Activated CD8-positive, alpha-beta T cell treated with anti-CD3 and anti-CD28 coated beads for 36 hours (primary cell): ENCODE data around the gene WIF1. TPM values are rescaled to one million over a fixed set of nuclear protein-coding genes. Genes with fewer than 3 reads are reported as not detected.

ENCODE experiments used
- ATAC-seq: fragments of 200-7000 bp; cut with Tn5 transposase; one replicate; pipeline ENCODE4 v1.10.0; 2021; ENCODE audit warnings: mild to moderate bottlenecking, moderate library complexity
- CTCF ChIA-PET: fragments of 350-600 bp; sonication (Branson Sonifier 250); formaldehyde crosslinking; loops from one replicate; lab custom pipeline; 2021; ENCODE audit warnings: antibody characterized with exemption; lab: Charles Lee
- POLR2A ChIA-PET: fragments of 350-600 bp; sonication (Branson Sonifier 250); formaldehyde crosslinking; loops from one replicate; lab custom pipeline; 2021; ENCODE audit warnings: antibody characterized with exemption; lab: Charles Lee
- DNase-seq: peaks from one replicate; pipeline ENCODE4 v3.0.0-alpha.2; 2020
- H3K27ac Mint-ChIP-seq: one replicate; pipeline ENCODE4 v1.8.0; 2021; ENCODE audit warnings: mild to moderate bottlenecking, mixed read lengths
- H3K27me3 Mint-ChIP-seq: one replicate; pipeline ENCODE4 v1.8.0; 2021; ENCODE audit warnings: mixed read lengths
- H3K36me3 Mint-ChIP-seq: one replicate; pipeline ENCODE4 v1.8.0; 2021; ENCODE audit warnings: low read depth, mixed read lengths
- H3K4me1 Mint-ChIP-seq: one replicate; pipeline ENCODE4 v1.8.0; 2021; ENCODE audit warnings: low read depth, mixed read lengths
- H3K4me3 Mint-ChIP-seq: one replicate; pipeline ENCODE4 v1.8.0; 2021; ENCODE audit warnings: mild to moderate bottlenecking, moderate library complexity, mixed read lengths
- H3K9me3 Mint-ChIP-seq: one replicate; pipeline ENCODE4 v1.8.0; 2021; ENCODE audit warnings: mixed read lengths
- CTCF ChIP-seq: fragments of 200-600 bp; IDR thresholded peaks from one replicate; pipeline ENCODE4 v1.8.0; 2022; ENCODE audit warnings: antibody characterized with exemption, mild to moderate bottlenecking
- intact Hi-C: fragments of 100-400 bp; cut with micrococcal nuclease; formaldehyde crosslinking; loops from one replicate; pipeline ENCODE4 v1.10.0; 2022
- total RNA-seq, 2 experiments: library from RNA; stranded (reverse); gene quantifications; one replicate each; pipeline ENCODE4 v1.2.3, GENCODE V29; 2021

Gene WIF1
- total RNA-seq, 2 experiments from 2014 or later = not detected

- ATAC-seq (no peak), DNase-seq (no peak)
- ChIA-PET POLR2A (no interaction called here), CTCF (no interaction called here)
- peaks cover 5% of the 10 kb centered on the region for H3K9me3 Mint-ChIP-seq
- no peaks in the 10 kb centered on the region for H3K4me1 Mint-ChIP-seq
- intact Hi-C loops = no loop called here
- H3K4me3 Mint-ChIP-seq = no peak overlapping the region
- TF ChIP-seq CTCF = no peak
- peaks cover 2% of the 10 kb centered on the region for H3K27me3 Mint-ChIP-seq
- no peaks in the 10 kb centered on the region for H3K36me3 Mint-ChIP-seq
- H3K27ac Mint-ChIP-seq = no peak overlapping the region
Observed at GRCh38 chr12:65023485-65023884, 97.6 kb downstream of the WIF1 start.

GRCh38 chr12:65022960-65023359 lies 98.1 kb downstream of the WIF1 start:
- CTCF ChIA-PET = no interaction called here

GRCh38 chr12:65022421-65022820 lies 98.7 kb downstream of the WIF1 start:
- Mint-ChIP-seq H3K27ac (no peak overlapping the region), H3K4me3 (no peak overlapping the region), H3K9me3 (peaks cover 5% of the 10 kb centered on the region), H3K27me3 (peaks cover 2% of the 10 kb centered on the region), H3K36me3 (no peaks in the 10 kb centered on the region), H3K4me1 (no peaks in the 10 kb centered on the region)
- TF ChIP-seq CTCF = no peak
- POLR2A ChIA-PET = no interaction called here
- intact Hi-C loops = no loop called here
- DNase-seq (no peak), ATAC-seq (no peak)
- CTCF ChIA-PET = no interaction called here

More at GRCh38 chr12:65022960-65023359, 98.1 kb downstream of the WIF1 start:
- intact Hi-C loops = no loop called here
- no peak overlapping the region for H3K4me3 Mint-ChIP-seq
- no peak overlapping the region for H3K27ac Mint-ChIP-seq
- no peak for TF ChIP-seq CTCF
- POLR2A ChIA-PET = no interaction called here
- H3K9me3 Mint-ChIP-seq = peaks cover 5% of the 10 kb centered on the region
- H3K27me3 Mint-ChIP-seq = peaks cover 2% of the 10 kb centered on the region
- ATAC-seq = no peak
- DNase-seq = no peak
- no peaks in the 10 kb centered on the region for H3K36me3 Mint-ChIP-seq
- no peaks in the 10 kb centered on the region for H3K4me1 Mint-ChIP-seq

- ATAC-seq = no peak
Observed at GRCh38 chr12:65019696-65020234, 101.3 kb downstream of the WIF1 start.

More at GRCh38 chr12:65019696-65020234, 101.3 kb downstream of the WIF1 start:
- Mint-ChIP-seq H3K27me3 (peaks cover 12% of the 10 kb centered on the region), H3K4me1 (no peaks in the 10 kb centered on the region), H3K9me3 (no peaks in the 10 kb centered on the region), H3K4me3 (no peak overlapping the region), H3K27ac (no peak overlapping the region), H3K36me3 (no peaks in the 10 kb centered on the region)
- no peak for DNase-seq
- ChIA-PET CTCF (interaction anchor here (0.6 kb wide), 1 partner anchor 103 kb away, joined by 4 read pairs; no protein-coding TSS in a partner anchor), POLR2A (no interaction called here)
- no peak for TF ChIP-seq CTCF
- intact Hi-C loops = no loop called here
